GM18909 (cell line): ENCODE data around the gene CLMN.

Experiments used
- ATAC-seq: cut with Tn5 transposase; IDR thresholded peaks from one replicate; pipeline ENCODE4 v1.9.1; 2021; ENCODE audit warnings: mild to moderate bottlenecking; ENCODE audit not compliant: unreplicated experiment, poor library complexity

CLMN gene

GRCh38 chr14:95319312-95320077 is at the start of gene CLMN:
CLMN (minus strand) TSS chr14:95319908; CDS start chr14:95319792, 116 bp downstream.
- ATAC-seq, result peak; percentile 45

DNA sequence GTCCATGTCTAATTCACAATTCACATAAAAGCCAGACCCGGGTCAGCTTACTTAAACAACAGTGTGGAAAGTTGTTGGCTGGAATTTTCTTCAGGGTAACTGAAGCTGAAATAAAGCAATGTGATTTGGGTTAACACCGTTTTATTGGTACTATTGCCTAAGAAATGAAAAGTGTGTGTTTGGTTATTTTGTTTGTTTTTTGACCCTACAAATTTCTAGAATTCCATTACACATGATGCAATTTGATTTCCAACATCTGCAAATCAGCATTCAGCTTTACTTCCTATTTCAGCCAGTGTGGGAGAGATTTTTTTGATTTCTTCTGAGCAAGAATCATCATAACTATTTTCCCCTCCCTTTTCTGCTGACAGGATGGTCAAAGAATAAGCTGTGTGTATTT is 45.7 kb upstream of the CLMN start:
- ATAC-seq, result no peak

GRCh38 chr14:95364481-95365209 is 44.9 kb upstream of the CLMN start:
- no peak for ATAC-seq

DNA sequence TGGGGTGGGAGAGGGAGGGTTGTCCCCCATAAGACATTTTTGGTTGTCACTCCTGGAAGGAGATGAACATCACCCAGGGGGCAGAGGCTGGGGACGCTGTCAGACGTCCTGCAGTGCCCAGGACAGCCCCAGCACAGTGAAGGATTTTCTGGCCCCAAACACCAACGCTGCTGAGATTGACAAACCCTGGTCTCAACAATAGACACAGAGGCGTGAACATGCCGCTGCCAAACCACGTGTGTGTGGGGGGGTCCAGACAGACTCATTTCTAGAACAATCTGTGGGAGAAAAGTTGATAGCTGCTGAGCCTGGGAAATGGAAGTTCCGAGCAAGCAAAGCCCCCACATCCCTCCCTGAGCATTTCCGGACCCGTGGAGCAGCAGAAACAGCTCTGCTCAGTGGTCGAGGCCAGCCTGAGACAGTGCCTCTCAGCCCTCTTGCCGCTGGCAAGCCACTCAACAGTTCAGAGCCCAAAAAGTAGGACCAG is 43.8 kb upstream of the CLMN start:
- no peak for ATAC-seq

DNA sequence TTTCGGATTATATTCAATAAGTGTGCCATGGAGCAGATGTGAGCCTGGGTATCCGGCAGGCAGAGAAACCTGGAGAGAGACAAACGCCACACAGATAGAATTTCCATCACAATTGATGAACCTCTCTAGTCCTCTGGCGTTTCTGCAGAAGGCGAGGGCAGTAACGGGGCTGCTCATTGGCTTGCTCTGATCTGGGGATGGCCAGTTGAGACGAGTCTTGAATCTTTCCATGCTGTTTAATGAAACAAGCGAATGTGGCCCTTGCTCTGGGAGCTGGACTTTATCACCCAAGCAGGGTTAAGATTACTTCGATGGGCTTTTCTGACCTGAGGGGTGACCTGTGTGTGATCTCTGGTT is 42.4 kb upstream of the CLMN start:
- no peak for ATAC-seq

DNA sequence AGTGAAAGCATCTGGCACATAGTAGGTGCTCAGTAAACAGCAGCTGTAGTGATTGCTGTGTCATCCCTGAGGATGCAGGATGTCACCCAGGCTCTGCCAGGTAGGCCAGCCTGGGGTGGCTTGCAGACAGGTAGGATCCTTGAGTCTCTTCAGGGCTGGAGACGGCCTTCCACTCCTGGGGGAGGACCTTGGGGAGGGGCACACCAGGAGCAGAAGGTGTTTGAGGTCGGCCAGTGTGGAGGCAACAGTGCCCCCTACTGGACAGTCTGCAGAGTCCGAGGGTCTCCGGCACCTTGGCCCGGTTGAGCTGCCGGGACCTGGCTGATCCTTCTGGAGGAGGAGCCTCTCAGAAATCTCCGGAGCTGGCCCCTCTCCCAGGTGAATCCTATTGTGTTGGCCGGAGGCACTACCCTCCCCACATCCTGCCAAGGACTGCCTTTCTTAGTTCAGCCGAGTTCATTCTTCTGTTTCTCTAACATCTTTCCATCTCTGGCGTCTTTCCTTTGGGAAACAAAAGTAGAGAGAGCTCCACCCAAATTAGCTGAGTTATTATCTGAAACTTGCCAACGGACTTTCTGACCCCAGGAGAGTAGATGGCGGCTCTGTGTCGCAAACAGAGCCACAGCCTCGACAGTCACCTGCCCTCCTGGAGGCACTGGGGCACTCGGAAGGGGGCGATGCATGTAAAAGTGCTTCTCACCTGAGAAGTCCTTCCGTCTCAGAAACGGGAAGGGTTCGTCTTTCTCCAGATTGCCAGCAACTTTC is 41.8 kb upstream of the CLMN start:
- ATAC-seq, result peak; percentile 54

GRCh38 chr14:95360828-95361227 is 41.1 kb upstream of the CLMN start:
- ATAC-seq, result no peak

DNA sequence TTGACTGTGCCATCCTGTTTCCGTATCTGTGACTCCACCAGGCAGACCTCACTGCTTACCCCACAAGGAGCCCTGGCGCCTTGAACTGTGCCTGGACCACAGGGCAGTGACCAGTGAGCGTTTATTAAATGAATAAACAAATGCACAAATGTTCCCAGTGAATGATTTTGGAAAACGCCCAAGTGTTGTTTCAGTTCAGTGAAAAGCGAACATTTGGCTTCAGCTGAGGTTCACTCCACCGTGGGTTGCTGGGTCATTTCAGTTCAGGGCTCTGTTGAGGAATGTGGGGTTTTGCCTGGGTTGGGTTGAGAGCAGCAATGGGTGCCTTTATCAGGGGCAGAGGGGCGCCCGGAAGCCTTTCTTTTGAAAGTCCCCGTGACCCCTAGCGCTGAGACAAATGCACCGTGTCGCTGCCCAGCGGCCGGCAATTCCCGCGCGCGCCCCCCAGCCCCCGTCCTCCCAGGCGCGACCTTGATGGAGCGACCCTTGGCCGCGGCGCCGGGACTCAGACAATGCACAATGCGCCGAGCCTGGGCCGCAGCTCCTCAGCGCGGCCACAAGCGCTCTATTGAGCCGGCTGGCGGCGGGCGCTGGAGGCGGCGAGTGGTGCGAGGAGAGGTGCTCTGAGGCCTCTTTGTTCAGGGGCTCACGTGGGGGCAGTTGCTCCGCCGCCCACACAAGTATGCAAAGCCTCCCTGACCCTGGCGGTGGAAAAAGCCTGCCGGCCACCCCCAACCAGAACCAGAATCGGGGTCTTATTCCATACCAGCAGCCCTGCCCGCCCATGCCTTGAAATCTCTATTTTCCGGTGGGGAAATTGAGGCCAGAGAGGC is 40.5 kb upstream of the CLMN start:
- no peak for ATAC-seq

GRCh38 chr14:95356245-95356869 is 36.6 kb upstream of the CLMN start:
- ATAC-seq, result no peak

- no peak for ATAC-seq
Observed at GRCh38 chr14:95355422-95355821, 35.7 kb upstream of the CLMN start.

- ATAC-seq, result no peak
Observed at GRCh38 chr14:95354834-95355233, 35.1 kb upstream of the CLMN start.

GRCh38 chr14:95353664-95354063 is 34.0 kb upstream of the CLMN start:
- no peak for ATAC-seq

GRCh38 chr14:95353007-95353406 is 33.3 kb upstream of the CLMN start:
- no peak for ATAC-seq

DNA sequence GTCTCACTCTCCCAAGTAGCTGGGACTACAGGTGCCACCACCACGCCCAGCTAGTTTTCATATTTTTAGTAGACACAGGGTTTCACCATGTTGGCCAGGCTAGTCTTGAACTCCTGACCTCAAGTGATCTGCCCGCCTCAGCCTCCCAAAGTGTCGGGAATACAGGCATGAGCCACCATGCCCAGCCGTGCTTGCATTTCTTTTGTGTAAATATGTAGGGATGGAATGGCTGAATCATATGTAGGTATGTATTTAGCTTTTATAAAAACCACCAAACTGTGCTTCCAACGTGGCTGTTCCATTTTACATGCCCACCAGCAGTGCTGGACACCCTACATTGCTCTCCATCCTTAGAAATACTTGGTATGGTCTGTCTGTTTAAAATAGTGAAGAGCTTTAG is 32.8 kb upstream of the CLMN start:
- no peak for ATAC-seq

GRCh38 chr14:95349241-95349640 is 29.5 kb upstream of the CLMN start:
- ATAC-seq, result no peak

DNA sequence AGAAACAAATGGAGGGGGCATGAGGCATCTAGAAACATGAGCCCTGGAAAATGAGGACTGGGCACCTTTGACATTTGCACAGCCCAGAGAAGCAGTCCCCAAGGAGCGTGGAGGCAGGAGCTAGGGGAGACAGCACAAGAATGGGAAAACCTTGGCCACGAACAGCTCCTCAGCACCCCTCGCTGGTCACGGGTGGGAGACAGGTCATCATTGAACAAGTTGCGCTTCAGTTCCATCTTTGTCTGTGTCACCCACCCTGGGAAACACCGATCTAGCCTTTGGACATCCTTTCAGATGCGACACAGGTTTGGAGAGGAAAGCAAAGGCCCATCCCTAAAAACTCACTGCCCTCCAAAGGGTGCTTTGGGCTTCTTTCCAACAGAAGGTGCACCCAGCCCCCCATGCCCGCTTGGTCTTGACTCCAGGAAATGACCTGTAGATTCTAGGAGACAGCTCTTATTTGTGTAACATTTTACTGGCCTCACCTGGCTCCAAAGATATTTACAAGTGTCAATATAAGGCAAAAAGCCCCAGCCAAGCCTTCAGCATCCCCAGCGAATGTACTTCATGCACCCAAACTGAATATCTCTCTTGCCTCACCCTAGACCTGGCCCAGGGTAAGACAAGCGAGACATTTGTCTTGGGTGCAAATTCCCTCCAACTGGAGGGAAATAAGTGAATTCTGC is 28.8 kb upstream of the CLMN start:
- ATAC-seq, result no peak

- no peak for ATAC-seq
Observed at GRCh38 chr14:95346820-95347219, 27.1 kb upstream of the CLMN start.

GRCh38 chr14:95346266-95346665 is 26.6 kb upstream of the CLMN start:
- ATAC-seq, result no peak

DNA sequence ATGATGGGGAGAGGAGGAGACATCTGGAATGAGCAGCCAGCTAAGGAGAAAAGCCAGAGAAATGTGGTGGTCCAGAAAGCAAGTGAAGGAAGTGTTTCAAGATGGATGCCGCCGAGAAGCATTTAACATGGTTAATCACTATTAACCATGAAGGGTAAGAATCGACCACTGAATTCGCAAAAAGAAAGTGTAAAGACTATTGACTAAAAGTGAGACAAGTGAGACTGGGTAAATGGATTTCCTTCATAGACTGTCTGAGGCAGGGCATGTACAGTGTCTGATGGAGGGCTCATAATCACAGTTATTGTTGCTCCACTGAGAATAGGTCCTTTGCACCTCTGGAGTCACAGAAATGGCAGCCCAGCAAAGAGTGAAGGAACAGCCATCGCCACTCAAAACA is 25.3 kb upstream of the CLMN start:
- no peak for ATAC-seq
